H1 (cell line): Measurements from ENCODE around the gene MALT1. TPM values are rescaled to one million over a fixed set of nuclear protein-coding genes. Genes with fewer than 3 reads are reported as not detected.

Experiments
- BACH1 ChIP-seq: IDR thresholded peaks from 2 replicates; pipeline ENCODE4 v1.6.1; 2012; ENCODE audit warnings: low read length, improper control_type of control experiment
- BCL11A ChIP-seq, 2 experiments: IDR thresholded peaks; one replicate each; pipeline ENCODE4 v1.6.1; 2011; ENCODE audit warnings: low read depth in 2 of 2, low read length in 2 of 2, mild to moderate bottlenecking in 2 of 2
- GABPA ChIP-seq: IDR thresholded peaks from 2 replicates; pipeline ENCODE4 v1.6.1; 2011; ENCODE audit warnings: mild to moderate bottlenecking, low read length, moderate library complexity, borderline replicate concordance; ENCODE audit not compliant: insufficient read depth
- TEAD4 ChIP-seq: IDR thresholded peaks from 2 replicates; pipeline ENCODE4 v1.6.1; 2012; ENCODE audit warnings: low read depth, low read length, inconsistent platforms, mixed read lengths
- polyA plus RNA-seq, 7 experiments: library from polyadenylated mRNA; depleted of rRNA in 3 of 7; stranded (reverse) in 5 of 7; unstranded in 2 of 7; fragments of >200 nt in 5 of 7; fragments of 200-250 nt in 2 of 7; gene quantifications; 1 replicate in 5 of 7; 2 replicates in 1 of 7; 4 replicates in 1 of 7; pipeline versions ENCODE4 v1.2.1 to v1.2.3, GENCODE V29; 2011 to 2013; ENCODE audit warnings: missing spikeins in 2 of 7, mixed read lengths in 2 of 7
- total RNA-seq: library from RNA; stranded (reverse); fragmentation: NEBNext Ultra II Directional; extraction: Animal tissue kit (Norgen Biotek cat#: 25700); gene quantifications from 2 replicates; pipeline ENCODE4 v1.2.1, GENCODE V29; 2021
- TF ChIP-seq, protein P1 (sequence below), 3 experiments: IDR thresholded peaks; 1 replicate in 2 of 3; 2 replicates in 1 of 3; pipeline versions ENCODE4 v1.5.1 to v1.6.1; 2011; ENCODE audit warnings: low read length in 3 of 3, mild to moderate bottlenecking in 3 of 3, inconsistent platforms in 2 of 3, low read depth in 1 of 3, moderate library complexity in 1 of 3; ENCODE audit not compliant: insufficient read depth in 1 of 3; ENCODE audit errors: control extremely low read depth in 1 of 3

The MALT1 gene
- total and polyA plus RNA-seq, 2 of the 8 experiments (the other 6 are each of a cell fraction or from before 2014, with no cell fraction given) = 10.7 to 25.9 TPM

DNA sequence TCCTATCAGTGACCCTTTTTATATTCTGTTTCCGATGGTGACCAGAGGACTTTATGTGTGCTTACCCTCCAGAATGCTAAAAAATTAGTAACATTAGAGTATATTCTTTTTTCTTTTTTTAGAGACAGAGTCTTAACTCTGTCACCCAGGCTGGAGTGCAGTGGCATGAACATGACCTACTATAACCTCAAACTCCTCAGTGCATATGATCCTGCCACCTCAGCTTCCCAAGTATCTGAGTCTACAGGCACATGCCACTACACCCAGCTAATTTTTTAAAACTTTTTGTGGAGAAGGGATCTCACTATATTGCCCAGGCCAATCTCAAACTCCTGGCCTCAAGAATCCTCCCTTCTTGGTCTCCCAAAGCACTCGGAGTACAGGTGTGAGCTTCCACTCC, 74.6 kb downstream of the MALT1 start (continued):
- TF ChIP-seq, protein P1, sequence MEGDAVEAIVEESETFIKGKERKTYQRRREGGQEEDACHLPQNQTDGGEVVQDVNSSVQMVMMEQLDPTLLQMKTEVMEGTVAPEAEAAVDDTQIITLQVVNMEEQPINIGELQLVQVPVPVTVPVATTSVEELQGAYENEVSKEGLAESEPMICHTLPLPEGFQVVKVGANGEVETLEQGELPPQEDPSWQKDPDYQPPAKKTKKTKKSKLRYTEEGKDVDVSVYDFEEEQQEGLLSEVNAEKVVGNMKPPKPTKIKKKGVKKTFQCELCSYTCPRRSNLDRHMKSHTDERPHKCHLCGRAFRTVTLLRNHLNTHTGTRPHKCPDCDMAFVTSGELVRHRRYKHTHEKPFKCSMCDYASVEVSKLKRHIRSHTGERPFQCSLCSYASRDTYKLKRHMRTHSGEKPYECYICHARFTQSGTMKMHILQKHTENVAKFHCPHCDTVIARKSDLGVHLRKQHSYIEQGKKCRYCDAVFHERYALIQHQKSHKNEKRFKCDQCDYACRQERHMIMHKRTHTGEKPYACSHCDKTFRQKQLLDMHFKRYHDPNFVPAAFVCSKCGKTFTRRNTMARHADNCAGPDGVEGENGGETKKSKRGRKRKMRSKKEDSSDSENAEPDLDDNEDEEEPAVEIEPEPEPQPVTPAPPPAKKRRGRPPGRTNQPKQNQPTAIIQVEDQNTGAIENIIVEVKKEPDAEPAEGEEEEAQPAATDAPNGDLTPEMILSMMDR (IDR thresholded peaks at IDR 0.05; ENCODE audit: control extremely low read depth in 1 of 3, insufficient read depth in 1 of 3, low read depth in 1 of 3, low read length in 3 of 3) = no peak
- TF ChIP-seq TEAD4 (no peak), GABPA (no peak), BACH1 (no peak), BCL11A (IDR thresholded peaks at IDR 0.05; ENCODE audit: low read depth in 2 of 2, low read length in 2 of 2) (no peak)
